HG02840 (cell line): ENCODE measurements around the gene NDC1.

Experiments
- ATAC-seq: cut with Tn5 transposase; IDR thresholded peaks from one replicate; pipeline ENCODE4 v1.9.1; 2021; ENCODE audit warnings: mild to moderate bottlenecking, moderate library complexity, moderate number of reproducible peaks; ENCODE audit not compliant: unreplicated experiment, low FRiP score

Gene NDC1

DNA sequence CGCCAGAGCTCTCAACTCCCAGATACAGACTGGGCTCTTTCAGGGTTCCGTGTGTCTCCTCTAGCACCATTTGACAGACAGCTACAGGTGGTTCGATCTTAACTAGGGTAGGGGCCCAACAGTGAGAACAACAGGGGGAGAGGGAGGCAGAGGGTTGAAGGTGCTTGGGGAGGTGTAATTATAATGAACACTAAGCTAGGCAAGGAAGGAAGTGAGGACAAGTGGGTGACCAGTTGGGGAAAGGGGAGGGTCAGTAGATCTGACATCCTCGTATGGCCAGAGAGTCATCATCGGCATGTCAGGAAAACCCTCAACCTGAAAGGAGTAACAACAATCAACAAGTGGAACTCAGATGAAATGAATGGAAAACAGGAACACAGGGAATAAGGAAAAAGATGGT, 121.9 kb downstream of the NDC1 start:
- ATAC-seq = no peak

DNA sequence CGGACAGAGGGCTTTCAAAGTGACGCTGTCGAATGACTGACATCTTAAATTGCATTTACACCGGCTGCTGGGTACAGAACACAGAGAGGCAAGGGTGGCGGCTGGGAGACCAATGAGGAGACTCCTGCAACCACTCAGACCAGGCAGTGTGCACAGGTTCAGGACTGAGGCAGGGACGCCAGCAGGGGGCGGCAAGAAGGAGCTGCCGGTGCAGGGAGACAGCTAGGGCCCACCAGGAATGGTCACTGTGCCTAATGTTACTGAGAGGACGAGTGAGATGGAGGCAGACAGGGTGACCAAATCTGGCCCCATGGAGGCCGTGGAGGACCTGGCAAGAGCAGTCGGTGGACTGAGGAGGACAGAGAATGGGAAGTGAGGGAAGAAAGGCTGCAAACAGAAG, 122.6 kb downstream of the NDC1 start:
- no peak for ATAC-seq
